Uterus (tissue), 2 donors: ENCODE measurements around the gene TMEM117.

Experiments used
- CTCF ChIP-seq, 4 experiments: fragments of 200-600 bp in 2 of 4; fragments of 450-650 bp in 2 of 4; sonication (generic) in 2 of 4; IDR thresholded peaks; one replicate each; pipeline ENCODE4 v1.5.1; 2016 to 2019; ENCODE audit warnings: antibody characterized with exemption in 4 of 4, mild to moderate bottlenecking in 2 of 4, moderate library complexity in 1 of 4
- POLR2A ChIP-seq, 2 donors: fragments of 450-650 bp; IDR thresholded peaks; one replicate each; pipeline ENCODE4 v1.6.1; 2016; ENCODE audit warnings: antibody characterized with exemption in 2 of 2, mild to moderate bottlenecking in 1 of 2, moderate library complexity in 1 of 2

DNA sequence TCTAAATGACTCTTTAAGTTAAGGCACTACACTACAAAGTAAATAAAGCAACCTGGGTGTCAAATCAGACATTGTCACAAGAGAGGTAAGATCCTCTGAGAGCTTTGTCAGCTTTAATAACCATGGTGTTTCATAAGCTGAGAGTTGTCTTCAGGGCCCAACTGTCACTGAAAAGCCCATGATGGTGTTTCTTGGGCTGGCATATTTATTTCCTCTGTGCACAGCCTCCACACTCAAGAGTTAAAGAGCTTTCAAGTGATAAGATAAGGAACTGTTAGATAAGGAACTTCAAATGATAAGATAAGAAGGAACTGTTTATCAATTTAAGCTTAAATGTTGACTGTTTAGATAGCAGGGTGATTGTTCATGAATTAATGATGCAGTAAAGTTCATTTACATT is 495.4 kb downstream of the TMEM117 start:
- TF ChIP-seq CTCF (IDR thresholded peaks at IDR 0.05) (no peak), POLR2A (IDR thresholded peaks at IDR 0.05) (no peak)
